ENCODE measurements around the gene MACROH2A2.

The MACROH2A2 gene

DNA sequence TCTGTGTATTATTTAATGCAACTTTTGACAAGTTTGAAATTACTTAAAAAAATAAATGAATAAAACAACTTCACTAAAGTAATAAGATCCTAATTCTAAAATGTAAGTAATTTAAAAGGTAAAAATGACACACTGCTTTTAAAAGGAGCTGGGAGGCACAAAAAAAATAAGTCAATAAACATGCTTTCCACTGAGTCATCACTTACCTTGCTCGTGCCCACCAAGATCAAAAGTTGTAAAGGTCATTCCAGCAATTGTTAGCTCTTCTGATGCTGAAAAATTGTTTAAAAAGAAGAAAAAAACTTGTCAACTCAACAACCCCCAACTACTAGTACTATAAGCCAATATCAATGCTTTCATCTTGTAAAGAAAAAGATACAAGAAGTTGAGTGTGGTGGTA is 108.2 kb downstream of the MACROH2A2 start:
- H3K27ac Mint-ChIP-seq: no peak overlapping the region
- TF ChIP-seq, protein P1, sequence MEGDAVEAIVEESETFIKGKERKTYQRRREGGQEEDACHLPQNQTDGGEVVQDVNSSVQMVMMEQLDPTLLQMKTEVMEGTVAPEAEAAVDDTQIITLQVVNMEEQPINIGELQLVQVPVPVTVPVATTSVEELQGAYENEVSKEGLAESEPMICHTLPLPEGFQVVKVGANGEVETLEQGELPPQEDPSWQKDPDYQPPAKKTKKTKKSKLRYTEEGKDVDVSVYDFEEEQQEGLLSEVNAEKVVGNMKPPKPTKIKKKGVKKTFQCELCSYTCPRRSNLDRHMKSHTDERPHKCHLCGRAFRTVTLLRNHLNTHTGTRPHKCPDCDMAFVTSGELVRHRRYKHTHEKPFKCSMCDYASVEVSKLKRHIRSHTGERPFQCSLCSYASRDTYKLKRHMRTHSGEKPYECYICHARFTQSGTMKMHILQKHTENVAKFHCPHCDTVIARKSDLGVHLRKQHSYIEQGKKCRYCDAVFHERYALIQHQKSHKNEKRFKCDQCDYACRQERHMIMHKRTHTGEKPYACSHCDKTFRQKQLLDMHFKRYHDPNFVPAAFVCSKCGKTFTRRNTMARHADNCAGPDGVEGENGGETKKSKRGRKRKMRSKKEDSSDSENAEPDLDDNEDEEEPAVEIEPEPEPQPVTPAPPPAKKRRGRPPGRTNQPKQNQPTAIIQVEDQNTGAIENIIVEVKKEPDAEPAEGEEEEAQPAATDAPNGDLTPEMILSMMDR (IDR thresholded peaks at IDR 0.05; ENCODE audit: unreplicated experiment in 3 of 3): no peak
- H3K4me3 Mint-ChIP-seq: no peak overlapping the region
- H3K27me3 Mint-ChIP-seq (ENCODE audit: low read depth): no peaks in the 10 kb centered on the region
- peaks cover 35% of the 10 kb centered on the region for H3K4me1 Mint-ChIP-seq
- H3K9me3 Mint-ChIP-seq: no peaks in the 10 kb centered on the region
- H3K36me3 Mint-ChIP-seq (ENCODE audit: low read depth): peaks cover 48% of the 10 kb centered on the region
